SK-MEL-5 (cell line): ENCODE measurements around the gene TRMT112. TPM values are rescaled to one million over a fixed set of nuclear protein-coding genes. Genes with fewer than 3 reads are reported as not detected.

Experiments
- DNase-seq: peaks from one replicate; pipeline ENCODE4 v3.0.0-alpha.2; 2016; ENCODE audit warnings: low read depth, low spot score
- in situ Hi-C: cut with HindIII; loops from 2 replicates; pipeline ENCODE4 v1.10.0; 2016; ENCODE audit warnings: low sequenced_read_pairs, high pct_unique_total_duplicates, low pct_unique_long_range_greater_than_20kb
- polyA plus RNA-seq, 2 experiments: library from polyadenylated mRNA; depleted of rRNA; stranded (reverse); fragments of >200 nt; gene quantifications; 2 replicates each; pipeline ENCODE4 v1.2.3, GENCODE V29; 2015
- total RNA-seq: library from RNA; depleted of rRNA; stranded (reverse); fragments of >200 nt; shearing (Covaris generic); gene quantifications from 2 replicates; pipeline ENCODE4 v1.2.3, GENCODE V29; 2014; rRNA removed

The TRMT112 gene
- total RNA-seq = 113 and 127 TPM in 2 replicates
- 79.2 and 106 TPM in 2 replicates for polyA plus RNA-seq (2015; cell fraction: cytosol; rRNA removed)
- polyA plus RNA-seq (2015; cell fraction: nucleus; rRNA removed) = 18.8 and 25.1 TPM in 2 replicates

- DNase-seq = peak; percentile 92
- in situ Hi-C loops = no loop called here
These were observed at the start of gene TRMT112 for GRCh38 chr11:64317325-64317960. TRMT112 (minus strand) TSS chr11:64317559; CDS start chr11:64317526, 33 bp downstream.

- DNase-seq = no peak
- in situ Hi-C loops = no loop called here
These were observed 49.4 kb upstream of the TRMT112 start for GRCh38 chr11:64366751-64367150.

- no peak for DNase-seq
- in situ Hi-C loops = no loop called here
These were observed 47.6 kb upstream of the TRMT112 start for GRCh38 chr11:64364911-64365310.

GRCh38 chr11:64364435-64364834 is 47.1 kb upstream of the TRMT112 start:
- DNase-seq = no peak
- in situ Hi-C loops = no loop called here

- in situ Hi-C loops = no loop called here
- DNase-seq = no peak
These were observed 45.0 kb upstream of the TRMT112 start for GRCh38 chr11:64362339-64362738.

- in situ Hi-C loops = no loop called here
- DNase-seq = no peak
These were observed 44.3 kb upstream of the TRMT112 start for GRCh38 chr11:64361659-64362058.

- no peak for DNase-seq
- in situ Hi-C loops = no loop called here
These were observed 43.1 kb upstream of the TRMT112 start for GRCh38 chr11:64360448-64360921.

- in situ Hi-C loops = no loop called here
- no peak for DNase-seq
These were observed 42.5 kb upstream of the TRMT112 start for GRCh38 chr11:64359712-64360445.

GRCh38 chr11:64358907-64359711 is 41.8 kb upstream of the TRMT112 start, which contains the start of gene RPS6KA4:
RPS6KA4 (plus strand) TSS chr11:64359162; CDS start chr11:64359236, 74 bp downstream.
- in situ Hi-C loops = no loop called here
- peak; percentile 59 for DNase-seq

- DNase-seq = no peak
- in situ Hi-C loops = no loop called here
These were observed 41.2 kb upstream of the TRMT112 start for GRCh38 chr11:64358536-64358906.

GRCh38 chr11:64357904-64358535 is 40.7 kb upstream of the TRMT112 start:
- no peak for DNase-seq
- in situ Hi-C loops = no loop called here

- in situ Hi-C loops = no loop called here
- no peak for DNase-seq
These were observed 40.1 kb upstream of the TRMT112 start for GRCh38 chr11:64357446-64357845.

- in situ Hi-C loops = no loop called here
- DNase-seq = peak; percentile 84
These were observed 39.4 kb upstream of the TRMT112 start for GRCh38 chr11:64356498-64357411.

- DNase-seq = peak; percentile 72
- in situ Hi-C loops = no loop called here
These were observed 38.0 kb upstream of the TRMT112 start for GRCh38 chr11:64355078-64355940.

- in situ Hi-C loops = no loop called here
- DNase-seq = no peak
These were observed 36.6 kb upstream of the TRMT112 start for GRCh38 chr11:64353715-64354506.
